Activated CD4-positive, alpha-beta T cell treated with anti-CD3 and anti-CD28 coated beads for 1 hour (primary cell): ENCODE data around the gene DCLK2.

Experiments
- DNase-seq: peaks from one replicate; pipeline ENCODE4 v3.0.0-alpha.2; 2020

The DCLK2 gene

DNA sequence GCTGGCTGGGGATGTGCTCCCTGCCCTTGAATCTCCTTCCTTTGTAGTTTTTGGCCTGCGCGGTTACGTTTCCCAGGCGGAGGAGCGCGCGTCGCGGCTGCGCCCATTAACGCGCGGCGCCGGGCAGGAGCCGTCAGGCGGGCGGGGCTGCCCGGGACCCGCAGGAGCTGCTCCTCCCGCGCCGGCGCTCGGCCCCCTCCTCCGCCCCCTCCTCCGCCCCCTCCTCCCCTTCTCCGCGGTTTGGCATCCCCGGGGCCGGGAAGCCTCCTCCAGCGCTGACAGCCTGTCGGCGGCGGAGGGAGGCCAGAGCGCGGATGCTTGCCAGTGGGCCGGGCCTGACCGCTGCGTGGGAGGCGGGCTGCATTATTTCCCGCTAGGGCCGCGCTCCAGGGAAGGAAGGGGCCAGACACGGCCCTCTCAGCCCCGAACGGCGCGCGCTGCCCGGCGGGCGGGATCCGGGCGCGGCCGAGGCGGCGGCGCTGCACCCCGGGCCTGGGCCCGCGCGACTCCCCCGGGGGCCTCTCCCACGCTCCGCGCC is at the start of gene DCLK2:
DCLK2 (plus strand) TSS at position 405 of the 538 bp plus-strand sequence. CDS start 583 bp downstream, outside the sequence.
- DNase-seq: no peak

DNA sequence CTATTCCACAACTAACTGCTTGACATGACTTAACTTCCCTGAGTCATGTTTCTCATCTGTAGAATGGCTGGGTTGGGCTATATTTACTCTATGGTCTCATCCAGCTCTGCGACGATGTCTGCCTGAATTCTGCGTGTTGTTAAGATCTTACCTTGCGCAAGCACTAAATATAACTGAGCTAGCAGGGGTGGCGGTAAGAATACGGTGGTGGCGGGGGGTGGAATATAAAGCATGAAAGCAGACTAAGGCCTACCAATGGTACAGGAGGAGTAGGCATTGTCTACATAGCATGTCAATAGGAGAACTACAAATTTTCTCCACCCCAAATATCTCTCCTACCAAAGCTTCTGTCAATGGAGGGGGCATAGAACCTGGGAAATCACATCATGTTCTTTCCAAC is 45.7 kb upstream of the DCLK2 start:
- no peak for DNase-seq

DNA sequence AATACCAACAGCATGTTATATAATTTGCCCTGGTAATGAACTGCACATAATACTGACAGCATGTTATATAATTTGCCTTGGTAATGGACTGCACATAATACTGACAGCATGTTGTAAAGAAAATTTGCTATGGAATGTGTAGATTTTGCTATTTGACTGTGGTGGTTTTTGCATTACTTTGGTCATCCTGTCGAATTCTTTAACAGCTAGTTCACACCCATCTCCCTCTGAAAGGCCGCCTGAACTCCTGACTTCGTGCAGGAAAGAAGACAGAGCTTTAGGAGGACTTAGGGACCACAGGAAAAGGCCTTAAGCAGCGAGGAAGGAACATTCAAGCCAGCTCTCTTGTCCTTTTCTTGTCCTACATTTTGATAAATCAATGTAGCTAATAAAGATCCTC is 45.2 kb upstream of the DCLK2 start:
- no peak for DNase-seq

GRCh38 chr4:150033901-150034300 is 44.3 kb upstream of the DCLK2 start:
- DNase-seq: no peak

GRCh38 chr4:150037251-150037856 is 40.9 kb upstream of the DCLK2 start:
- no peak for DNase-seq

GRCh38 chr4:150038335-150039076 is 39.7 kb upstream of the DCLK2 start:
- no peak for DNase-seq

DNA sequence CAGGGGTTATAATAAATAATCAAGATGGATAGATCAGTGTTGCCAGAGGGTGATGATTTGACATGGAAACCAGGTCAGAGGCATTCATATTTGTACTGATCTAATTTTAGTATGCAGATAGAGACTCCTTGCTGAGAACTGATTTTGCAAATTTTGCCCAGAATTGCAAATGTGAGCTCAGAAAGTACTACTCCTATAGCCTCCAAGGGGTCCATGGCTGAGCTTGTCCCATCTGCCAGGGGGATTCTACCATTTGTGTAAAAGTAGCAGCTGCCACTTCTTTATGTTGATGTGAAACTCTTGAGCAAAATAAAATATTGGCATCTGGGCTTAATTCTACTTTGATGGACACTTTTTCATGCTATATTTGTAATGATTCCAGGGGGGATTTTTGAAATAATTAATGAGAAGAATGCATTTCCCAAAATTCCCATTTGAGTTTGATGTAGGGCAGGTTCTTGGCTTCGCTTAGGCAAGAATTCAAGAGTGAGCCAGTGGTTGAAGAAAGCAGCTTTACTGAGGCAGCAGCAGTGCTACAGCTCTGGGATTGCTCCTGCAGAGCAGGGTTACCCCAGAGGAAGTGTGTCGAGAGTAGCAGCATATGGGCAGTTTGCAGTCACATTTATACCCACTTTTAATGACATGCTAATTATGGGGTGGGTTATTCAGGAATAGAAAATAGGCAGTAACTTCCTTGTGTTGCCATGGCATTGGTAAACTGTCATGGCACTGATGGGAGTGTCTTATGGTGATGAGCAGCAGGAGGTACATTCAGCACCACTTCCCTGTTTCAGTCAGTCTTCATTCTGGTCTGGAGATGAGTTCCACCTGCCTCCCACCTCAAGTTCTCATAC is 38.7 kb upstream of the DCLK2 start:
- no peak for DNase-seq

- DNase-seq: no peak
Measured at GRCh38 chr4:150044517-150044916, 33.7 kb upstream of the DCLK2 start.

GRCh38 chr4:150045410-150045809 is 32.8 kb upstream of the DCLK2 start:
- DNase-seq: no peak

GRCh38 chr4:150046728-150047217 is 31.5 kb upstream of the DCLK2 start:
- no peak for DNase-seq

GRCh38 chr4:150047546-150047945 is 30.7 kb upstream of the DCLK2 start:
- no peak for DNase-seq

GRCh38 chr4:150049682-150050081 is 28.6 kb upstream of the DCLK2 start:
- no peak for DNase-seq

DNA sequence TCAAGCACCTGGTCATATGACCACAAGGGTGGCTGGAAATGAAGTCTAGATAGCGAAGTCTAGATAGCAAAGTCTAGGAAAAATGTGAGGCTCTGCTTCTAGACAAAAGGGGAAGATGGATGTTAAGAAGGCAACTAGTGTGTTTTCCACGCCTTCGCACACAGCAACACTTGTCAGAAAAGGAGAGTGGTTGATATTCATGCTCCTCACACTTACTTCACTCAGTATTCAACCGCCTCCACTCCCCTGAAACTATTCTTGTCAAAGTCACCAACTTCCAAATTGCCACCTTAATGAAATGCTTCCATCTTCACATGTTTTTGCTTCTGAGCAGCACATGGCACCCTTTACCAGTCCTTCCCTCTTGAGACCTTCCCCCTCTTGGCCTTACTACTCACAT is 27.7 kb upstream of the DCLK2 start:
- DNase-seq: no peak

GRCh38 chr4:150051111-150051510 is 27.1 kb upstream of the DCLK2 start:
- no peak for DNase-seq

DNA sequence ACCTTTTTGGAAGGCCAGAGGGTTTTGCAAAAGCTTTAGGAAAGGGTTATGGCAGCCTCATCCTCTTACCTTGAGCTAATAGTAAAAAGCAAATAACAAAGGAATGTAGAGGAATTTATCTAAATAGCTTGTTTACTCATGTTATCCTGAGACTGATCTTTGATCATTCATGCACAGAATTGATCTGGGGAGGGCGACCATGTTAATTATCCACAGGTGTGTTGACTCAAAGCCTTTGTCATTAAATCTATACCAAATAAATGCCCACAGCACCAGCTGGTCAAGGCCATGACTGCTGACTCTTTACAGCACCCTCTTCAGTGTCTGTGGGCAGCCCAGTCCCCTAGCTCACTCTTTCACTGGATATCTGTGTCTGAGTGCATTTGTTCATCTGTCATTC is 22.8 kb upstream of the DCLK2 start:
- no peak for DNase-seq

GRCh38 chr4:150056569-150056968 is 21.7 kb upstream of the DCLK2 start:
- DNase-seq: no peak

GRCh38 chr4:150061086-150061776 is 17.0 kb upstream of the DCLK2 start:
- DNase-seq: no peak

GRCh38 chr4:150063128-150063527 is 15.1 kb upstream of the DCLK2 start:
- no peak for DNase-seq

DNA sequence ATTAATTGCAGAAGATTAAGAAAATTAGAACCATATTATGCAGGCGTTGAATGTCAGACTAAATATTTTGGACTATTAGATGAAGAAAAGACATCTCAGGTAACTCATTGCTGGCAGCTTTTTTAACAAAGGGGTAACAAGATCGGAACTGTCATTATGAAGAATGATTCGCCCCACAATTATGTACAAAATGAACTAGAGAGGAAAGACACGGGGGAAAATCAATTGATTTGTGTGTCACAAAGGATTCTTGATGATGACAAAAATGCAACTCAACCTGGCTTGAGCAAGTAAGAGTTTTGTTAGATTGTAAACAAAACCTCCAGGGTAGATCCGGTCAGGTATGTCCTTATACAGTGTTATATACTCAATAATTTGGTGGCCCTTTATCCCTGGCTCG is 12.5 kb upstream of the DCLK2 start:
- DNase-seq: no peak

GRCh38 chr4:150067859-150068258 is 10.4 kb upstream of the DCLK2 start:
- no peak for DNase-seq

DNA sequence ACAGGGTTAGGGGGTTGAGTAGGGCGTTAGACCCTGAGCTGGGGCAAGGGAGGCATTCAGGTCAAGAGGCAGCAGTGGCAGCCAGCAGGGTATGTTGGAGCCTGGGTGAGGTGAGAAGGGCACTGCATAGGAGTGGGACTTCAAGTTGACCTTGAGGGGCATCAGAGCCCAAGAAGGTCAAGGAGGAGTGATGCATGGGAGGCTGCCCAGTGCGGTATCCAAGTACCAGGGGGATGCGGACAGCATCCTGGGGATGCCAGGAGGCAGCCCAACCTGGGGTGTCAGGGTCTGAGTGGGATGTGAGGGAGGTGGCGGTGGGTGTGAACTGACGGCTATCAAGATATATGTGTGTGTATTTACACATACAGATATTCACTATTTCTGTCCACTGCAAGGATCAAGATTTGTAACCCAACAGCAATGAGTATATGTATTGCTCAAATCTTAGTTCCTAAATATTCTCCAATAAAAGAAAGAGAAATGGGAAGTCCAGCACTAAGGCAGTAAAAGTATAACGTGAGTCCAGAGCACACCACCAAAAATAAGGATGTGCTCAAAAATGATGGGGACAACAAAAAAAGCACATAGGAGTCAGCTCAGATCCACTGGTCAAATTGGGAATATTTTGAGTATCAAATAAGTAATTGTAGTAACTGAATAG is 9.8 kb upstream of the DCLK2 start:
- DNase-seq: no peak

GRCh38 chr4:150069353-150069752 is 8.9 kb upstream of the DCLK2 start:
- no peak for DNase-seq
